GM21367 (cell line): ENCODE results near the gene RARS1.

ENCODE experiments used
- ATAC-seq: cut with Tn5 transposase; IDR thresholded peaks from one replicate; pipeline ENCODE4 v1.9.1; 2021; ENCODE audit not compliant: unreplicated experiment

RARS1 gene

DNA sequence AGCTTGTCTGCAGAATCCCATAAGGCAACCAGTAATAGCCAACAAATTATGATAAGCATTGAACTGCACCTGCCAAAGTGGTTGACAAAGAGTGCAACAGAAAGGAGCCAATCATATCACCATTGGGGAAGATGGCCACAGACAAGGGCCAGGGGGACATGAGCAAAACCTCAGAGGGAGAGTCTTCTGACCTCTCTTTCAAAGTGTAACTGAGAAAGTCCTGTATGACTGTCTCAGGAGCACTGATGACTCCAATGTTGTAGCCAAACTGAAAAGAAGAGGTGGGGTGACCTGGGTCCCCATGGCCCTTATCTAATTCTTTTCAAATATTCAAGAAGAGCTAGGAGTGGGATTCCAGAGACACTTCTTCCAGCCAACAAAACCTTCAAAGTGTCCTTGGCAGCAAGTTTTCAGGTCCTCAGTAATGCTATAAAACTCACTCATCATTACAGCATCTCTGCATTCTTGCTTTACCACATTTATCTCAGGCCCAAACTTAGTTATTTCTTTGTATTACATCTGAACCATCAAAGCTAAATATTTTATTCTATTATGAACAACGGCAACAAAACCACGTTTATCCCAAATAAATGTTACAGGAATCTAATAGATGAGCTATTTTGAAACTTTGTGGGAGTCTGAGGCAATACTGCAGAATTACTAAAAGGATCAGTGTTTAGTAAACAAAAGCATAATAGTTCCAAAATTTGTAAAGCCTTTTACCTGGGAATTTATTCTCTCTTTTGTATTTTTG lies 67.3 kb downstream of the RARS1 start:
- ATAC-seq, result no peak

DNA sequence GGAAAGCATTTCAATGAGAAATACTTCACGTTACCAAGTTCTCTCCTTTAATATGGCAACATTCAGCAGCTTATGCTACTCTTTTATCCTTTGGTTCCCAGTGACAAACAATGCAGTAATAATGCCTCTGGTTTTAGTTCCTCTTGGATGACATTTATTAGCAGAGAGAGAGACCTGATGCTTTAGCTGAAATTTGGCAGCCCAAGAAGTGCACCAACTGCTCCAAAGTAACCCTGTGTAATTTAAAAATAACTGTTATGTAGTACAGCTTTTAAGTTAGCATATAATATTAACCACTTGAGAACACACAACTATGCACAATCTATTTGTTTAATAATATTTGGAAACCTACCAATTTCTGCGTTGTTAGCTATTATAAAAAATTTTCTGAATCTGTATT lies 71.1 kb downstream of the RARS1 start:
- ATAC-seq, result no peak

DNA sequence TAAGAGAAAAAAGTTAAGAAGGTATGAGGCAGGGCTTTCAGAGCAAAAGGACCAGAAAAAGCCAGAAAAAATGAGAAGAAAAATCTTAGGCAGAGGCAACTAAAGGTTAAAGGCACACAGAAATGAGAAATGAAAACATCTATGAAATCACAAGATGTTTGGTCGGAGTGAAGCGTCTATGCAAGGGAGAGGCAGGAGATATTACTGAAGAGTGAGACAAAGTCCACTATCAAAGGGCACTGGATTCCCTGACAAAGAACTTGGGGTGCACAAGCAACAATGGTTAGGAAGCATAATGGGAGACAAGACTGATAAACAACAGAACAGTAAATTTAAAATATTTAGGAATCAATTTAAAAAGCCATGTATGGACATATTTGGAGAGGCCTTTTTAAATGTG lies 76.0 kb downstream of the RARS1 start:
- no peak for ATAC-seq

DNA sequence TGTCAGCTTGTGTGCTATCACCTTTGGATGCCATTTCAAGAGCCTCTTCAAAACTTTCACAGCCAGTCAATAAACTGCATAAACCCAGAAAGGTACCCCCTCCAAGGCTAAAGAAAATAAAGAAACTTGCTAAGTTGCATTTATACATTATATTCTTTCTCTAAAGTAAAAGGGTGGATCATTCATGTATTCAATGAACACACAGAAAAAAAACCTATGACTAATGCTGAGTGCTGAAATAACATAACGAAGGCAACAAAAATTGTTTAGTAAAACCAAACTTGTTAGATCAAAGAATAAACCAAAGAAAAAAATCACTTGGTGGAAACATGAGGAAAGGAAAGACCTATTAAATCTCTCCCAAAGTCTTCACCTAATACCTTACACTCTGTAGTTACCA lies 77.7 kb downstream of the RARS1 start:
- ATAC-seq, result no peak

DNA sequence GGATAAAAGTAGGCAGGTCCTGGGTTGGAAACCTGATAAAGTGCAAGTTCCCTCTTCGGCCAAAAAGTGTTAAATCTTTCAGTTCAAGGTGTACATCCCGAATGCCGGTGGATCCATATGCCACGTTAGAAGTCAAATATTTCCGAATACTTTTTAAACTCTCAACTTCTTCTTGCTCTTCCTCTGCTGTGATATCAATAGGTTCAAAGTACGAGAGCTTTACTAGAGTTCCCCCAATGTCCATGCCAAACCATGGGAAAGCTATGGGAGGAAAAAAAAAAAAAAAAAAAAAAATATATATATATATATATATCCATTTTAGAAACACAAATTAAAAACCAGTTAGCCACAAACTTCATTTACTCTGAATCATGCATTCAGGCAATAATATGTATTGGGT lies 82.5 kb downstream of the RARS1 start:
- ATAC-seq, result no peak
